ENCODE data around the gene ETAA1.

The ETAA1 gene

GRCh38 chr2:67397143-67397986 lies at the start of gene ETAA1:
ETAA1 (plus strand) TSS chr2:67397333; CDS start chr2:67397449, 116 bp downstream.
- peak; percentile 95 for DNase-seq (ENCODE audit: low spot score)

- DNase-seq (ENCODE audit: low spot score) = no peak
These were observed 30.2 kb upstream of the ETAA1 start for GRCh38 chr2:67366832-67367412.

GRCh38 chr2:67374481-67374880 lies 22.7 kb upstream of the ETAA1 start:
- DNase-seq (ENCODE audit: low spot score) = no peak

GRCh38 chr2:67374949-67375348 lies 22.2 kb upstream of the ETAA1 start:
- no peak for DNase-seq (ENCODE audit: low spot score)

GRCh38 chr2:67378555-67378954 lies 18.6 kb upstream of the ETAA1 start:
- no peak for DNase-seq (ENCODE audit: low spot score)

GRCh38 chr2:67379048-67379447 lies 18.1 kb upstream of the ETAA1 start:
- DNase-seq (ENCODE audit: low spot score) = no peak

- no peak for DNase-seq (ENCODE audit: low spot score)
These were observed 12.9 kb upstream of the ETAA1 start for GRCh38 chr2:67384123-67384822.

GRCh38 chr2:67388680-67389079 lies 8.5 kb upstream of the ETAA1 start:
- no peak for DNase-seq (ENCODE audit: low spot score)

- no peak for DNase-seq (ENCODE audit: low spot score)
These were observed 7.8 kb upstream of the ETAA1 start for GRCh38 chr2:67389286-67389685.

- DNase-seq (ENCODE audit: low spot score) = no peak
These were observed 7.3 kb upstream of the ETAA1 start for GRCh38 chr2:67389788-67390187.

- DNase-seq (ENCODE audit: low spot score) = no peak
These were observed 3.9 kb upstream of the ETAA1 start for GRCh38 chr2:67393237-67393636.

GRCh38 chr2:67394734-67395133 lies 2.4 kb upstream of the ETAA1 start:
- DNase-seq (ENCODE audit: low spot score) = no peak

GRCh38 chr2:67399144-67399543 lies 2.0 kb downstream of the ETAA1 start:
- DNase-seq (ENCODE audit: low spot score) = no peak

GRCh38 chr2:67399831-67400489 lies 2.8 kb downstream of the ETAA1 start:
- no peak for DNase-seq (ENCODE audit: low spot score)

- no peak for DNase-seq (ENCODE audit: low spot score)
These were observed 3.7 kb downstream of the ETAA1 start for GRCh38 chr2:67400560-67401485.

GRCh38 chr2:67408346-67408745 lies 11.2 kb downstream of the ETAA1 start:
- no peak for DNase-seq (ENCODE audit: low spot score)

- DNase-seq (ENCODE audit: low spot score) = no peak
These were observed 15.3 kb downstream of the ETAA1 start for GRCh38 chr2:67412424-67412823.

- no peak for DNase-seq (ENCODE audit: low spot score)
These were observed 17.7 kb downstream of the ETAA1 start for GRCh38 chr2:67414867-67415266.

GRCh38 chr2:67416136-67416535 lies 19.0 kb downstream of the ETAA1 start:
- DNase-seq (ENCODE audit: low spot score) = no peak

GRCh38 chr2:67423489-67423888 lies 26.4 kb downstream of the ETAA1 start:
- no peak for DNase-seq (ENCODE audit: low spot score)

- DNase-seq (ENCODE audit: low spot score) = no peak
These were observed 39.1 kb downstream of the ETAA1 start for GRCh38 chr2:67436221-67436620.
